H9 (cell line): Measurements from ENCODE around the gene B3GALT4. TPM values are rescaled to one million over a fixed set of nuclear protein-coding genes. Genes with fewer than 3 reads are reported as not detected.

Source experiments
- DNase-seq: peaks from one replicate; pipeline ENCODE4 v3.0.0-alpha.2; 2017
- H2AFZ ChIP-seq: one replicate; pipeline ENCODE4 v1.6.1; 2013; ENCODE audit warnings: mild to moderate bottlenecking, low read length, control low read depth, moderate library complexity
- H2AK5ac ChIP-seq: 2 replicates; pipeline ENCODE4 v1.6.1; 2013; ENCODE audit warnings: low read length, control low read depth, mixed read lengths; ENCODE audit not compliant: insufficient read length
- H2BK120ac ChIP-seq: one replicate; pipeline ENCODE4 v1.6.1; 2013; ENCODE audit warnings: low read depth, mild to moderate bottlenecking, low read length, control low read depth, inconsistent platforms; ENCODE audit not compliant: poor library complexity, severe bottlenecking
- H2BK12ac ChIP-seq: 2 replicates; pipeline ENCODE4 v1.6.1; 2013; ENCODE audit warnings: low read length, control low read depth, mixed read lengths, low read depth; ENCODE audit not compliant: insufficient read length
- H2BK15ac ChIP-seq: 2 replicates; pipeline ENCODE4 v1.6.1; 2013; ENCODE audit warnings: low read depth, low read length, control low read depth
- H2BK20ac ChIP-seq: one replicate; pipeline ENCODE4 v1.6.1; 2013; ENCODE audit warnings: low read depth, mild to moderate bottlenecking, low read length, control low read depth, inconsistent platforms; ENCODE audit not compliant: poor library complexity, severe bottlenecking
- H2BK5ac ChIP-seq: 2 replicates; pipeline ENCODE4 v1.6.1; 2013; ENCODE audit warnings: low read length, control low read depth, mixed read lengths; ENCODE audit not compliant: insufficient read length
- H3K14ac ChIP-seq: 2 replicates; pipeline ENCODE4 v1.6.1; 2013; ENCODE audit warnings: low read length, control low read depth; ENCODE audit not compliant: insufficient read depth
- H3K18ac ChIP-seq: 2 replicates; pipeline ENCODE4 v1.6.1; 2013; ENCODE audit warnings: low read depth, mild to moderate bottlenecking, mixed read lengths, low read length, control low read depth; ENCODE audit not compliant: insufficient read length
- H3K23ac ChIP-seq: 2 replicates; pipeline ENCODE4 v1.6.1; 2013; ENCODE audit warnings: low read length, control low read depth, mixed read lengths, low read depth; ENCODE audit not compliant: insufficient read length
- H3K23me2 ChIP-seq: 2 replicates; pipeline ENCODE4 v1.6.1; 2013; ENCODE audit warnings: low read depth, mild to moderate bottlenecking, mixed read lengths, low read length, control low read depth; ENCODE audit not compliant: insufficient read length, poor library complexity, severe bottlenecking
- H3K27ac ChIP-seq: 2 replicates; pipeline ENCODE4 v1.5.1; 2013; ENCODE audit warnings: low read length, control low read depth, mixed read lengths, low read depth; ENCODE audit not compliant: insufficient read length
- H3K27me3 ChIP-seq: 2 replicates; pipeline ENCODE4 v1.6.1; 2013; ENCODE audit warnings: low read length, control low read depth, inconsistent platforms; ENCODE audit not compliant: insufficient read depth
- H3K4ac ChIP-seq: 2 replicates; pipeline ENCODE4 v1.6.1; 2013; ENCODE audit warnings: low read depth, mild to moderate bottlenecking, control low read depth, inconsistent platforms, low read length, moderate library complexity
- H3K4me1 ChIP-seq: 2 replicates; pipeline ENCODE4 v1.6.1; 2013; ENCODE audit warnings: low read length, control low read depth, inconsistent platforms; ENCODE audit not compliant: insufficient read depth
- H3K4me2 ChIP-seq: 2 replicates; pipeline ENCODE4 v1.6.1; 2013; ENCODE audit warnings: low read length, control low read depth, mixed read lengths; ENCODE audit not compliant: insufficient read length, insufficient read depth
- H3K56ac ChIP-seq: 2 replicates; pipeline ENCODE4 v1.6.1; 2013; ENCODE audit warnings: low read depth, mild to moderate bottlenecking, mixed read lengths, low read length, control low read depth; ENCODE audit not compliant: insufficient read length
- H3K79me1 ChIP-seq: 2 replicates; pipeline ENCODE4 v1.6.1; 2013; ENCODE audit warnings: low read depth, mild to moderate bottlenecking, moderate library complexity, low read length, control low read depth, inconsistent platforms; ENCODE audit not compliant: insufficient read depth, poor library complexity, severe bottlenecking
- H3K79me2 ChIP-seq: 2 replicates; pipeline ENCODE4 v1.6.1; 2013; ENCODE audit warnings: low read length, control low read depth, inconsistent platforms; ENCODE audit not compliant: insufficient read depth
- H3K9ac ChIP-seq: 2 replicates; pipeline ENCODE4 v1.6.1; 2013; ENCODE audit warnings: low read length, control low read depth, mixed read lengths; ENCODE audit not compliant: insufficient read length; ENCODE audit errors: extremely low read depth
- H3K9me3 ChIP-seq: one replicate; pipeline ENCODE4 v1.6.1; 2013; ENCODE audit warnings: low read depth, low read length, inconsistent platforms; ENCODE audit not compliant: control insufficient read depth
- H3T11ph ChIP-seq: one replicate; pipeline ENCODE4 v1.6.1; 2013; ENCODE audit warnings: mild to moderate bottlenecking, low read length, control low read depth, inconsistent platforms
- H4K20me1 ChIP-seq: one replicate; pipeline ENCODE4 v1.6.1; 2013; ENCODE audit not compliant: control insufficient read depth, insufficient read length, insufficient read depth
- H4K5ac ChIP-seq: 2 replicates; pipeline ENCODE4 v1.6.1; 2013; ENCODE audit warnings: low read depth, mild to moderate bottlenecking, mixed read lengths, low read length, control low read depth; ENCODE audit not compliant: insufficient read length
- H4K8ac ChIP-seq: replicated peaks from 2 replicates; pipeline ENCODE4 v1.6.1; 2013; ENCODE audit warnings: low read length, control low read depth, mixed read lengths, low read depth; ENCODE audit not compliant: insufficient read length
- H4K91ac ChIP-seq: 2 replicates; pipeline ENCODE4 v1.6.1; 2013; ENCODE audit warnings: low read depth, mild to moderate bottlenecking, moderate library complexity, mixed read lengths, low read length, control low read depth; ENCODE audit not compliant: insufficient read length
- H3K27ac Mint-ChIP-seq, 3 experiments: 2 replicates in 2 of 3; 3 replicates in 1 of 3; pipeline ENCODE4 v1.8.0; 2020 to 2021; ENCODE audit warnings: mixed read lengths in 3 of 3, mild to moderate bottlenecking in 1 of 3, moderate library complexity in 1 of 3
- H3K27me3 Mint-ChIP-seq: 2 replicates; pipeline ENCODE4 v1.8.0; 2021; ENCODE audit warnings: low read depth, mild to moderate bottlenecking, moderate library complexity, mixed read lengths
- H3K36me3 Mint-ChIP-seq, 3 experiments: 2 replicates in 2 of 3; 3 replicates in 1 of 3; pipeline ENCODE4 v1.8.0; 2020 to 2021; ENCODE audit warnings: low read depth in 3 of 3, mixed read lengths in 3 of 3; ENCODE audit not compliant: insufficient read depth in 1 of 3
- H3K4me1 Mint-ChIP-seq, 2 experiments: 2 replicates each; pipeline ENCODE4 v1.8.0; 2020; ENCODE audit warnings: mixed read lengths in 2 of 2
- H3K4me3 Mint-ChIP-seq, 2 experiments: 2 replicates in 1 of 2; 3 replicates in 1 of 2; pipeline ENCODE4 v1.8.0; 2020 to 2021; ENCODE audit warnings: mild to moderate bottlenecking in 2 of 2, mixed read lengths in 2 of 2, moderate library complexity in 1 of 2
- H3K9me3 Mint-ChIP-seq, 2 experiments: 2 replicates in 1 of 2; 3 replicates in 1 of 2; pipeline ENCODE4 v1.8.0; 2020; ENCODE audit warnings: mild to moderate bottlenecking in 2 of 2, mixed read lengths in 2 of 2, moderate library complexity in 1 of 2
- CTCF ChIP-seq: fragments of 200-600 bp; sonication (generic); conservative IDR thresholded peaks from 3 replicates; pipeline ENCODE4 v1.8.0; 2021; ENCODE audit warnings: antibody characterized with exemption, mild to moderate bottlenecking
- WGBS: extraction: QIAGEN DNeasy Blood & Tissue Kit; methylation state at CpG from one replicate; pipeline ENCODE4 v1.1.7; 2013; ENCODE audit warnings: missing lambda C conversion rate, low lambda C conversion rate, mixed read lengths; ENCODE audit not compliant: insufficient read length; ENCODE audit errors: extremely low coverage; 5-methylcytosine and 5-hydroxymethylcytosine counted together
- total RNA-seq: library from RNA; stranded (reverse); gene quantifications from 2 replicates; pipeline ENCODE4 v1.2.1, GENCODE V29; 2021

The B3GALT4 gene
- total RNA-seq, 1 experiment from 2014 or later = 3.2 TPM

DNA sequence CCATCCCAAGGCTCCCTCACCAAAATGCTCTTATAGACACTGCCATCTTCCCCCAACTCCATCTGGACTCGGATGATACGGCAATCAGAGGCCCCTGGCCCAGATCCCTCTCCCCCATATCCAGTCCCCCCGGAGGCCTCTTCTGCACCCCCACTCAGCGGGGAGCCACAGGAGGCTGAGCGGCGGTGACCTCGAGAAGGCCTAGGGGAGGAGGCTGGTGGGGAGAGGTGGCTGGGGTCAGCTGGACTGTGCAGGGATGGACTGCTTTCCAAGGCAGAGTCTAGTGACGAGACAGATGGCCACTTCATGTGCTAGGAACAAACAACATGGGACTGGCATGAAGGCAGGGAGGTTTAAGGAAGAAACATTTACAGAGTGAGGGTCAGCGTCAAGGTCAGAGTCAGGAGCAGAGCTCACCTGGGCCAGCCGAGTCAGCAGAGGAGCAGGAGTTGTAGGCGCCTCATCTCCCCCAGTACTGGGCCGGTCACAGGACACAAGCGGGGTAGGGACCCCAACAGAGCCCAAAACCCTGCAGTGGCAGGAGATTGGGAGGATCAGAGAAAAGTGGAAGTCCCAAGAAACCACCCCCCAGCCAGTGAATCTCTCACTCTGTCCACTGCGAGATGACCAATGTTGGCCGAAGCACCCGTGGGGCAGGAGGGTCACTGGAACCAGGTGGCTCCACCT, 16.2 kb downstream of the B3GALT4 start:
- Histone ChIP-seq H3K9ac (no peak overlapping the region), H2BK15ac (no peak overlapping the region), H3K27ac (no peak overlapping the region), H3K4ac (no peak overlapping the region), H3K27me3 (no peaks in the 10 kb centered on the region), H2AK5ac (no peak overlapping the region), H4K20me1 (no peaks in the 10 kb centered on the region), H3K56ac (no peak overlapping the region), H2BK5ac (no peak overlapping the region), H3K79me1 (peaks cover under 1% of the 10 kb centered on the region), H4K8ac (no peak overlapping the region), H2BK12ac (no peak overlapping the region), H4K5ac (no peak overlapping the region), H2AFZ (no peak overlapping the region), H2BK20ac (no peak overlapping the region), H2BK120ac (no peak overlapping the region), H4K91ac (no peak overlapping the region), H3K23me2 (peaks cover 23% of the 10 kb centered on the region), H3K79me2 (peaks cover 5% of the 10 kb centered on the region; the same call in 1 of the 2 replicates), H3K14ac (no peak overlapping the region), H3K18ac (no peak overlapping the region), H3K9me3 (no peaks in the 10 kb centered on the region), H3K23ac (no peak overlapping the region), H3K4me1 (no peaks in the 10 kb centered on the region; the same call in 1 of the 2 replicates), H3K4me2 (no peak overlapping the region), H3T11ph (no peak overlapping the region)
- WGBS = no CpG with 5 or more reads among the region's 16 CpGs
- Mint-ChIP-seq H3K27ac (no peak overlapping the region; a peak in 1 of 7 replicates), H3K4me3 (no peak overlapping the region), H3K4me1 (peaks cover 12 to 25% of the 10 kb centered on the region in 2 experiments), H3K9me3 (no peaks in the 10 kb centered on the region), H3K27me3 (no peaks in the 10 kb centered on the region; the same call in 1 of the 2 replicates), H3K36me3 (peaks cover 16 to 55% (median 44%) of the 10 kb centered on the region in 3 experiments)
- TF ChIP-seq CTCF = no peak
- DNase-seq = no peak
